ENCODE data around the gene ZNF594. TPM values are rescaled to one million over a fixed set of nuclear protein-coding genes. Genes with fewer than 3 reads are reported as not detected.
"Not testable (repeated sequence)": the region's sequence is repeated elsewhere in the genome, so short reads cannot be mapped to it uniquely, and the experiment has no call there.

Gene ZNF594
- total RNA-seq, 1 donor from 2014 or later, result 8.8 TPM

GRCh38 chr17:5203178-5203907 lies 11.7 kb upstream of the ZNF594 start:
- intact Hi-C loops (cut with micrococcal nuclease), result no loop called here

DNA sequence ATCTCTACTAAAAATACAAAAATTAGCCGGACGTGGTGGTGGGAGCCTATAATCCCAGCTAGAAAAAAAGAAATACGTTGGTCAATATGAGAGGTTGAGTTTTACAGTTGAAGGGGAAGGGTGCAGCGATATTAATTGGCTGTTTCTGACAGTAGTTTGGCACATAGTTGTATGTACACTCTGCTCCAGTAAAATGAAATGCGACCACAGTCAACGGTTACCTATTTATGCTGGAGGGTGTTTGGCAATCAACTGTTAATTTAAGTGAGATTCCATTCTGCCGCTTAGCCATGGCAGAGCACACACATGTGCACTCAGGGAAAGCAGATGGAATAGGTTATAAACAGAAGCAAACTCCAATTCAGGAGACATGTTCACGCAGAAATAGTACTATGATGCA lies 9.3 kb upstream of the ZNF594 start:
- intact Hi-C loops (cut with micrococcal nuclease), result no loop called here

DNA sequence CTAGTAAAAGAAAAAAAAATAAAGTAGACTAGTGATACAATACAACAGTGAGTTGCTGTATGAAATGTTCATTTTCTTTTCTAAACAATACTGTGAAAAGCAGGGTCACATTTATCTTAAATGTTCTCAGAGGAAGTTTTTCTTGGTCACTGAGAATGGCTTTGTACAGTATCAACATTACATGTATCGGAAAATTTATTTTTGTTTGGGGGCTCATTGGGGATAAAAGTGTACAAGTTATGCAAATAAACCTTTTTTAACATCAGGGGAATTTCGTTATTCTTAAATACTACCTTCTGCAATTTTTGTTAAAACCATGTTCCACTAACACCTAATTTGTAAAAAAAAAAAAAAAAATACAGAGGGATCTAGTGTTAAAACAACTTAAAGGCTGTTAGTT lies 8.7 kb upstream of the ZNF594 start:
- intact Hi-C loops (cut with micrococcal nuclease), result no loop called here

DNA sequence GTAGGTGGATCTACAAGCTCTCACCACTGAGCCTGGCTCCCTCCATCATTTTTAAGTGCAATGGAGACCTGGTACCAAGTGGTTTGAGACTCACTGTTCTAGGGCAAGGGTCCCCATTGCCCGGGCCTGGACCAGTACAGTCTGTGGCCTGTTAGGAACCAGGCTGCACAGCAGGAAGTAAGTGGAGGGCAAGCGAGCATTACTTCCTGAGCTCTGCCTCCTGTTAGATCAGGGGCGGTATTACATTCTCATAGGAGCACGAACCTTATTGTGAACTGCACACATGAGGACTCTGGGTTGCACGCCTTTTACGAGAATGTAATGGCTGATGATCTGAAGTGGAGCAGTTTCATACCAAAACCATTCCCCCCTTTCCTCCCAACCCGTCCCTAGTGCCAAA lies 6.8 kb upstream of the ZNF594 start:
- intact Hi-C loops (cut with micrococcal nuclease), result loop anchor here (10.0 kb wide), 1 partner anchor 386 kb away; the partner anchor contains the start of gene NLRP1

DNA sequence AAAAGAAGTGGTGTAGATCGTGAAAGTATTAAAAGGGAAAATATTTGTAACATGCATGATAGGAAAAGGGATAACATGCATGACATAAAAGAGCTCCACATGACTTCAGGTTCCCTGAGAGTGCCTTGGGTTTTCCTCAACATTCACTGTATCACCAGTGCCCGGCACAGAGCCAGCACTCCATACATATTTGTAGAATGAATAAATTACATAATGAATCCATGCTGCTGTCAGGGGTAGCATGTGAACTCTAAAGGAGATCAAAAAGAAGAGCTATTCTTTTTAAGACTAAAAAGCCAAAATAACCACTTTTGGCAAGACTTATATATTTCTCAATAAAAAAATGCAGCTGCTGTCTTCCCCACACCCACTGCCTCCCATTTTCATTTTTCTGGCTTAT lies 2.7 kb upstream of the ZNF594 start:
- intact Hi-C loops (cut with micrococcal nuclease), result loop anchor here (5.0 to 10.0 kb wide), 4 partner anchors 197 to 1248 kb away; partner anchors contain the start of genes DERL2, INCA1, KIF1C and MIS12

GRCh38 chr17:5184288-5184687 lies 7.4 kb downstream of the ZNF594 start:
- intact Hi-C loops (cut with micrococcal nuclease), result no loop called here

- intact Hi-C loops (cut with micrococcal nuclease), result no loop called here
Observed at GRCh38 chr17:5183410-5183793, 8.3 kb downstream of the ZNF594 start.

DNA sequence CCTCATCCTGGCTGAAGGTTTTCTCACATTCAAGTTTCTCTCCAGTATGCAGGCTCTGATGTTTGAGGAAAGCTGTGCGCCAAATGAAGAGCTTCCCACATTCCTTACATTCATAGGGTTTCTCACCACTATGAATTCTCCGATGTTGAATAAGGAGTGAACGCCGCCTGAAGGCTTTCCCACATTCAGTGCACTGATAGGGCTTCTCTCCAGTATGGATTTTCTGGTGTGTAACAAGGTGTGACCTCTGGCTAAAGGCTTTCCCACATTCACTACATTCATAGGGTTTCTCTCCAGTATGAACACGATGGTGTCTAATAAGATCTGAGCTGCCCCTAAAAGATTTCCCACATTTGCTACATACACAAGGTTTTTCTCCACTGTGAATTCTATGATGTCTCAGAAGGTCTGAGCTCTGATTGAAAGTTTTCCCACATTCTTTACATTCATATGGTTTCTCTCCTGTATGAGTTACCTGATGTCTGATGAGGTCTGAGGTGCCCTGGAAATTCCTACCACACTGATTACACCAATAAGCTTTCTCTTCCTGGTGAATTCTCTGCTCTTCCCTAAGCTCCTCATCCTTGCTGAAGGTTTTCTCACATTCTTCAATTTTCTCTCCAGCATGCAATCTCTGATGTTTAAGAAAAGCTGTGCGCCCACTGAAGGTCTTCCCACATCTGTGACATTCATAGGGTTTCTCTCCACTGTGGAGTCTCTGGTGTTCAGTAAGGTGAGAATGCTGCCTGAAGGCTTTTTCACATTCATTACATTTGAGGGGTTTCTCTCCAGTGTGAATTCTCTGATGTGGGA lies 8.9 kb downstream of the ZNF594 start:
- intact Hi-C loops (cut with micrococcal nuclease), result no loop called here

DNA sequence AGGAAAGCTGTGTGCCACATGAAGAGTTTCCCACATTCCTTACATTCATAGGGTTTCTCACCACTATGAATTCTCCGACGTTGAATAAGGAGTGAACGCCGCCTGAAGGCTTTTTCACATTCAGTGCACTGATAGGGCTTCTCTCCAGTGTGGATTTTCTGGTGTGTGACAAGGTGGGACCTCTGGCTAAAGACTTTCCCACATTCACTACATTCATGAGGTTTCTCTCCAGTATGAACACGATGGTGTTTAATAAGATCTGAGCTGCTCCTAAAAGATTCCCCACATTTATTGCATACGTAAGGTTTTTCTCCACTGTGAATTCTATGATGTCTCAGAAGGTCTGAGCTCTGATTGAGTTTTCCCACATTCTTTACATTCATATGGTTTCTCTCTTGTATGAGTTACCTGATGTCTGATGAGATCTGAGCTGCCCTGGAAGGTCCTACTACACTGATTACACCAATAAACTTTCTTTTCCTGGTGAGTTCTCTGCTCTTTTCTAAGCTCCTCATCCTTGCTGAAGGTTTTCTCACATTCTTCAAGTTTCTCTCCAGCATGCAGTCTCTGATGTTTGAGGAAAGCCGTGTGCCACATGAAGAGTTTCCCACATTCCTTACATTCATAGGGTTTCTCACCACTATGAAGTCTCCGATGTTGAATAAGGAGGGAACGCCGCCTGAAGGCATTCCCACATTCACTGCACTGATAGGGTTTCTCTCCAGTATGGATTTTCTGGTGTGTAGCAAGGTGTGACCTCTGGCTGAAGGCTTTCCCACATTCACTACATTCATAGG lies 10.0 kb downstream of the ZNF594 start:
- intact Hi-C loops (cut with micrococcal nuclease), result no loop called here

GRCh38 chr17:5179003-5179402 lies 12.7 kb downstream of the ZNF594 start:
- intact Hi-C loops (cut with micrococcal nuclease), result no loop called here

- intact Hi-C loops (cut with micrococcal nuclease), result not testable (repeated sequence)
Observed at GRCh38 chr17:5175027-5175426, 16.6 kb downstream of the ZNF594 start.

GRCh38 chr17:5165791-5166564 lies 25.7 kb downstream of the ZNF594 start:
- intact Hi-C loops (cut with micrococcal nuclease), result not testable (repeated sequence)

DNA sequence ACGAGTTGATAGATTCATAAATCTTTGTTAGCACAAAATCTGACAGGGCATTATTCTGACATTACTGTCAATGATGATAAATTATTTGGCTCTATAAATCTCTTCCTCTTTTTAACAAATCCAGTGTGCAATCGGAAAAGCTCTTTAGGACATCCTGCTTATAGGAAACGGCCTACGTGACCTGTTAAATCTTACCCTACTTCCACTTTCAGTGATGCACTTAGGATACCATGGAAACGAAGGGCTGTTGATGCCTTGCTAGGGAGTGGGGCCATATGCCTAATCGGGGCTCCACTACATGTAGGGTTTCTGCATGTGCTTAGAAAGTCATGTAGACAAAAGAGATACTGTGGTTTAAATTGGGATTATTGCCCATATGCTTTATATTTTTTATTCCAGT lies 27.2 kb downstream of the ZNF594 start:
- intact Hi-C loops (cut with micrococcal nuclease), result no loop called here

GRCh38 chr17:5161793-5162192 lies 29.9 kb downstream of the ZNF594 start:
- intact Hi-C loops (cut with micrococcal nuclease), result not testable (repeated sequence)

- intact Hi-C loops (cut with micrococcal nuclease), result not testable (repeated sequence)
Observed at GRCh38 chr17:5160702-5161101, 31.0 kb downstream of the ZNF594 start.

DNA sequence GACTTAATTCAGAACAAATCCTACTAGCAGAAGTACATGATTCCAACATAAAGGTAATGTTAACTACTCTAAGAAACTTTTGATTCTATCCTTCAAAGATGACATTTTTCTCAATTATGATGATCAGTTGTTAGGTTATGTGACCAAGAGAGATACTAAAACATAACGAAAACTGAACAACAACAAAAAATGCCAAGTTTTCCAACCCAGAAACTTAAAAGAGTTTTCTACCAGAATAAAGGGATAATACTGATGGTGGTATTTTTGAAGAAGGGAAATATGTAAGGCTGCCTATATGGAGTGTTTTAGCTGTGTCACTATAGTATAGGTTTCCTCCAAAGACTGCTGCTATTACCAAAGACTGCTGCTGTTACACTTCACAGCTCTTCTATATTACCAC lies 45.5 kb downstream of the ZNF594 start:
- intact Hi-C loops (cut with micrococcal nuclease), result not testable (repeated sequence)

- intact Hi-C loops (cut with micrococcal nuclease), result not testable (repeated sequence)
Observed at GRCh38 chr17:5142877-5143276, 48.8 kb downstream of the ZNF594 start.

- intact Hi-C loops (cut with micrococcal nuclease), result no loop called here
Observed at GRCh38 chr17:5139458-5139732, 52.3 kb downstream of the ZNF594 start.

GRCh38 chr17:5138616-5139457 lies 52.8 kb downstream of the ZNF594 start:
- intact Hi-C loops (cut with micrococcal nuclease), result no loop called here

GRCh38 chr17:5138198-5138544 lies 53.5 kb downstream of the ZNF594 start:
- intact Hi-C loops (cut with micrococcal nuclease), result not testable (repeated sequence)
